Activated naive CD8-positive, alpha-beta T cell treated with anti-CD3 and anti-CD28 coated beads, Interleukin-2, amount 50 U/mL, for 16 hours (primary cell): ENCODE results near the gene CDKL2.
"Not testable (repeated sequence)": the region's sequence is repeated elsewhere in the genome, so short reads cannot be mapped to it uniquely, and the experiment has no call there.

Experiments
- DNase-seq: peaks from one replicate; pipeline ENCODE4 v3.0.0-alpha.2; 2020; ENCODE audit warnings: low read depth, low spot score

The CDKL2 gene

DNA sequence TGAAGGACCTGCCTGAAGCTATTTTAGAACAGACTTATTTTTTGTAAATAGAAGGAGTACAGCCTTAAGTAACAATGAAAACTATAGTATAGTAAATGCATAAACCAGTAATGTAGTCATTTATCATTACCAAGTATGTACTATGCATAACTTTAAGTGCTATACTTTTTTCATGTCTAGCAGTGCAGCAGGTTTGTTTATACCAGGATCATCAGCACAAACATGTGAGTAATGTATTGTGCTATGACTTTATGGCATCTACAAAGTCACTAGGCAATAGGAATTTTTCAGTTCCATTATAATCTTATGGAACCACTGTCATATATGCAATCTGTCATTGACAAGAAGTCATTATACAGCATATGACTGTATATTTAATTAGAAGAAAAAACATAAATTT is 77.9 kb downstream of the CDKL2 start:
- no peak for DNase-seq

DNA sequence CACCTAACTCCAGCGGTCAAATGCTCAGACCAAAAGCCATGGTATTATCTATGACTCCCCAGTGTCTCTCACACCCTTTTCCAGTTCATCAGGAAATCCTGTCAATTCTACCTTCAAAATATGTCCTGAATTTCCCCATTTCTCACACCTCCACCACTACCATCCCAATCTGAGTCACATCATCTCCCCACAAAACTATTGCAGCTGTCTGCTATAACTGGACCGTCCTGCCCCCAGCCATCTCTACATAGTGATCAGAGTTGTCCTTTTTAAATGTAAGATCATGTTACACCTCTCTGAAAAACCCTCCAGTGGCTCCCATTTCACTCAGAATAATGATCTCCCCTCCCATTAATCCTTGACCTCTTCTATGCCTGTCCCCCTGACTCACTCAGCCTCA is 81.3 kb downstream of the CDKL2 start:
- DNase-seq = no peak

DNA sequence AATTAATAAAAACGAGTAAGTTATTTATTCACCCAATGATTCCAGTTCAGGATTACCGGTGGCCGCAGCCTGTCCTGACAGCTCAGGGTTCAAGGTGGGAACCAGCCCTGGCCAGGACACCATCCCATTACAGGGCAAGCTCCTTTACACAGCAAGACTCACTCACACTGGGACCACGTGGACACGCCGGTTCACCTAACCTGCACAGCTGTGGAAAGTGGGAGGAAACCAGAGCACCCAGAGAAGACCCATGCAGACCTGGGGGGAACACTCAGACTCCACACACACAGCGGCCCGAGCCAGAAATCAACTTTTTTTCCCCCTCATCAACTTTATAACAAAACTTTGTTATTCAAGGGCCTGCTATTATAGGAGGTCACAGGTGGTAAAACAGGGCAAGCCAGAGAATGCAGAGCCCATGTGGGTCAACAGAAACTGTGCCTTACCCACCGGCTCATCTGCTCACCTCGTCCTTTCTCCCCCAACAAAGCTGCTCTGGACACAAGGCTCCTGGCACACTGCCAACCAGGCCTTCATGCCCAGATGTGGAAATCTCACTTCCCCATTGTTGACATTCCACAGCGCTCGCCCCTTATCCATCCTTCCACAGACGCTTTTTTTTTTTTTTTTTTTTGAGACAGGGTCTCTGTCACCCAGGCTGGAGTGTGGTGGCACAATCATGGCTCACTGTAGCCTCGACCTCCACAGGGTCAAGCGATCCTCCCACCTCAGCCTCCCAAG is 82.5 kb downstream of the CDKL2 start:
- DNase-seq = no peak

DNA sequence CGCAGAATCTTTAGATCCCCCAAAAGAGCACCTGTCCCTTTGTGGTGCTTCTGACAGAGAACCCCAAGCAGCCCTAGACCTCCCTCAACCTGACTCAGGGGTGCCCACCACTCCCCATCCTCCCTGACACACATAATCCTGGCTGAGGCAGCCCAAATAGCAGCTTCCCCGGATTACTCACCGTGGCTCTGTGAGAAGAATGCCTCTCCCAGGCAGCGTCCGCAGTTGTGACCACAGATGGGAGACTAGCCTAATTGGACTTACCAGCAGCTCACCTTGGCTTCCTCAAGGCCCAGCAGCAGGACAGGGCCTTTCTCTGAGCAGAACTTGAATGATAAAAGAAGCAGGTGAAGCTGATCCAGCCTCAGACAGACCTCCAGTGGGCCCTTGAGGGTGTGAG is 84.8 kb downstream of the CDKL2 start:
- DNase-seq = no peak

DNA sequence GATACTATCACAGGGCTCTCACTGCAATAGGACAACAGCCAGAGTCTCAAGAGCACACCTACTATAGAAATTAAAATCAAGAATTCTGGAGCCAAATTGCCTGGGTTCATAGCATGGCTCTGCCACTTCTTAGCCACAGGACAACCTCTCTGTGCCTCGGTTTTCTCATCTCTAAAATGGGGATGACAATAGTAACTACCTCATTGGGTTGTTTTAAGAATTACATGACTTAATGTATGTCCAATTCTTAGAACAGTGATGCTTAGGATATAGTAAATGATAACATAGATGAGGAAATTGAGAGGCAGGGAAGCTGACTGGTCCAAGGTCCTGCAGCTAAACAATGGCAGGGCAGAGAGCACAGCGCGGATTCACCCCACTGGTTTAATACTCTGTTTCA is 85.5 kb downstream of the CDKL2 start:
- no peak for DNase-seq

DNA sequence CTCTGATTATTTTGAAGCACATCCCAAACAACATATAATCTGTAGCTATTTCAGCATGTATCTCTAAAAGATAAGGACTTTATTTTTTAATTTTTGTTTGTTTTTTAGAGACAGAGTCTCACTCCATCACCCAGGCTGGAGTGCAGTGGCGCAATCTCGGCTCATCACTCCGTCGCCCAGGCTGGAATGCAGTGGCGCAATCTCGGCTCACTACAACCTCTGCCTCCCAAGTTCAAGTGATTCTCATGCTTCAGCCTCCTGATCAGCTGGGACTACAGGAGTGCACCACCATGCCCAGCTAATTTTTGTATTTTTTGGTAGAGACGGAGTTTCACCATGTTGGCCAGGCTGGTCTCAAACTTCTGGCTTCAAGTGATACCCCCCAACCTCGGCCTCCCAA is 86.1 kb downstream of the CDKL2 start:
- DNase-seq = not testable (repeated sequence)

DNA sequence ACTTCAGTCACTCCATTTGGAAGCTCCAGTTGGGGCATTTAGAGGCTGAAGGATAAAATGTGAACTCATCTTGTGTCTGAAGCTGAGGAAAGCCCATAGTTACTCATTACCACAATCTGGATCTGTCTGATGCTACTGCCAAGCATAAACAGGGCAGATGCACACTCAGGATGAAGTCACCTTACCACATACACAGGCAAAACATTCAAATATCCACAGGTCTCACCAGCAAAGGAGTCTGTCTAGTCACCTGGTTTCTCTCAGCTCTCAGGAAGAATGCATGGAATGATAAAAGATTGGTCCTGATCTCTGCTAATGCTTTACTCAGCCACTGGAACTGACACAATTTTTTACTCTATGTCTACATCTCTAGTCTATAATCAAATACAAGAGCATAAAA is 87.5 kb downstream of the CDKL2 start:
- no peak for DNase-seq

DNA sequence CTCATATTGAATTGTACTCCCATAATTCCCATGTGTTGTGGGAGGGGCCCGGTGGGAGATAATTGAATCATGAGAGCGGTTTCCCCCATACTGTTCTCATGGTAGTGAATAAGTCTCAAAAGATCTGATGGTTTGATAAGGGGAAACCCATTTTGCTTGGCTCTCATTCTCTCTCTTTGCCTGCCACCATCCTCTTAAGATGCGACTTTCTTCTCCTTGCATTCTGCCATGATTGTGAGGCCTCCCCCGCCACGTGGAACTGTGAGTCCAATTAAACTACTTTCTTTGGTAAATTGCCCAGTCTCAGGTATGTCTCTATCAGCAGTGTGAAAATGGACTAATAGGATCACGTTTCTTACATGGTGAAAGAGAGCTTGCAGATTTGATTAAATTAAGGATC is 93.0 kb downstream of the CDKL2 start:
- DNase-seq = not testable (repeated sequence)

DNA sequence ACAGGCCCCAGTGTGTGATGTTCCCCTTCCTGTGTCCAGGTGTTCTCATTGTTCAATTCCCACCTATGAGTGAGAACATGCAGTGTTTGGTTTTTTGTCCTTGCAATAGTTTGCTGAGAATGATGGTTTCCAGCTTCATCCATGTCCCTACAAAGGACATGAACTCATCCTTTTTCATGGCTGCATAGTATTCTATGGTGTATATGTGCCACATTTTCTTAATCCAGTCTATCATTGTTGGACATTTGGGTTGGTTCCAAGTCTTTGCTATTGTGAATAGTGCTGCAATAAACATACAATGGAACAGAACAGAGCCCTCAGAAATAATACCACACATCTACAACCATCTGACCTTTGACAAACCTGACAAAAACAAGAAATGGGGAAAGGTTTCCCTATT is 96.4 kb downstream of the CDKL2 start:
- not testable (repeated sequence) for DNase-seq

DNA sequence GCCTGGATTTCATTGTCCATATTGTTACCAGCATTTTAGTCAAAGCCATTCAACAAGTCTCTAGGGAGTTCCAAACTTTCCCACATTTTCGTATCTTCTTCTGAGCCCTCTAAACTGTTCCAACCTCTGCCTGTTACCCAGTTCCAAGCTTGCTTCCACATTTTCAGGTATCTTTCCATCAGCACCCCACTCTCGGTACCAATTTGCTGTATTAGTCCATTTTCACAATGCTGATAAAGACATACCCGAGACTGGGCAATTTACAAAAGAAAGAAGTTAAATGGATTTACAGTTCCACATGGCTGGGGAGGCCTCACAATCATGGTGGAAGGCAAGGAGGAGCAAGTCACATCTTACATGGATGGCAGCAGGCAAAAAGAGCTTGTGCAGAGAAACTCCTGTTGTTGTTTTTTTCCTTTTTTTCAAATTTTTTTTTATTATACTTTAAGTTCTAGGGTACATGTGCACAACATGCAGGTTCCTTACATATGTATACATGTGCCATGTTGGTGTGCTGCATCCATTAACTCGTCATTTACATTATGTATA is 96.9 kb downstream of the CDKL2 start:
- DNase-seq = not testable (repeated sequence)

DNA sequence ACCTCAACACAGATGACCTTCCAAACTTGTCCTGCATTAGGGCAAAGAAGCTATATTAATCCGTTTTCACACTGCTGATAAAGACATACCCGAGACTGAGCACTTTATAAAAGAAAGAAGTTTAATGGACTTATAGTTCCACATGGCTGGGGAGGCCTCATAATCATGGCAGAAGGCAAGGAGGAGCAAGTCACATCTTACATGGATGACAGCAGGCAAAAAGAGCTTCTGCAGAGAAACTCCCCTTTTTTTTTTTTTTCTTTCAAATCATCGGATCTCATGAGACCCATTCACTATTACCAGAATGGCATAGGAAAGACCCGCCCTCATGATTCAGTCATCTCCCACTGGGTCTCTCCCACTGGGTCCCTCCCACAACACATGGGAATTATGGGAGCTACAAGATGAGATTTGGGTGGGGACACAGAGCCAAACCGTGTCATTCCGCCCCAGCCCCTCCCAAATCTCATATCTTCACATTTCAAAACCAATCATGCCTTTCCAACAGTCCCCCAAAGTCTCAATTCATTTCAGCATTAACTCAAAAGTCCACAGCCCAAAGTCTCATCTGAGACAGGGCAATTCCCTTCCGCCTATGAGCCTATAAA is 98.7 kb downstream of the CDKL2 start:
- not testable (repeated sequence) for DNase-seq

DNA sequence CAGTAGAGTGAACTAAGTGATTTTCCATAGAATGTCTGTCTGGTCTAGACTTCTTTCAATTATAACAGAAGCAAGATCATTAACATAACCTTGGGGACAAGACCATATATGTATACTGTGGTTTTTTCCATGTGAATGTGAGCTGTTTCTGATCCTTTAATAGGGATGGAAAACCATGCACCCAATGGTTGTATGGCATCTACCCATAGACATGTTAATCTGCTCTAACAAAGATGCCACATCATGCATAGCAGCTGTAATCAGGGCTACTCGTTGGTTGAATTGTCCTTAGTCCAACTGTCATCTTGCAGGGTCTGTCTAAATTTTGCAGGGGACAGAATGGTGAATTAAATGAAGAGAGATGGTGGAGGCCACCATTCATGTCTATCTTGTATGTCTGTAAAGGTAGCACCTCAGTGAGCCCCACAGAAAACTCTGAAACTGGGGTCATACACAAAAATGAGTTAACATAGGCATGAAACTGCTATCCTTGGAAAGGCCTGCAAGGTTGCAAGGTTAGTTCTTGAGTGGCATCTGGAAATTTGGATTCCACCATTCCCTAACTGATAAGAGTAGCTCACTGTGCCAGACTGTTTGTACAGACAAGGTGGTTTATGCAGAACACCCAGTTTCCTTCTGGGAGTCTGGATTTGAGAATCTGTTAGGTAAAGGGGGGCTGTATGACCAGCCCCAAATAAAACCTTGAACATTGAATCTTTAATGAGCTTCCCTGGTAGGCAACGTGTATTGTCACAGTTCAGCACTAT is 99.6 kb downstream of the CDKL2 start:
- DNase-seq = no peak
